Suprapubic skin (tissue), 4 donors: ENCODE measurements around the gene NDUFS8.

Experiments used
- EP300 ChIP-seq: sonication (generic); formaldehyde crosslinking; IDR thresholded peaks from one replicate; pipeline ENCODE4 v1.6.1; 2017; ENCODE audit warnings: antibody characterized with exemption
- POLR2A ChIP-seq, 2 donors: fragments of 450-650 bp; IDR thresholded peaks; one replicate each; pipeline ENCODE4 v1.6.1; 2017; ENCODE audit warnings: antibody characterized with exemption in 2 of 2, mild to moderate bottlenecking in 2 of 2, moderate library complexity in 2 of 2
- POLR2AphosphoS5 ChIP-seq, 3 donors: sonication (generic); formaldehyde crosslinking; IDR thresholded peaks; one replicate each; pipeline ENCODE4 v1.6.1; 2017; ENCODE audit warnings: antibody characterized with exemption in 3 of 3
- TF ChIP-seq, protein P1 (sequence below), 2 donors: fragments of 200-600 bp in 1 of 2; fragments of 450-650 bp in 1 of 2; sonication (generic) in 1 of 2; IDR thresholded peaks; one replicate each; pipeline ENCODE4 v1.5.1; 2016 to 2019; ENCODE audit warnings: antibody characterized with exemption in 2 of 2, mild to moderate bottlenecking in 1 of 2, moderate library complexity in 1 of 2

DNA sequence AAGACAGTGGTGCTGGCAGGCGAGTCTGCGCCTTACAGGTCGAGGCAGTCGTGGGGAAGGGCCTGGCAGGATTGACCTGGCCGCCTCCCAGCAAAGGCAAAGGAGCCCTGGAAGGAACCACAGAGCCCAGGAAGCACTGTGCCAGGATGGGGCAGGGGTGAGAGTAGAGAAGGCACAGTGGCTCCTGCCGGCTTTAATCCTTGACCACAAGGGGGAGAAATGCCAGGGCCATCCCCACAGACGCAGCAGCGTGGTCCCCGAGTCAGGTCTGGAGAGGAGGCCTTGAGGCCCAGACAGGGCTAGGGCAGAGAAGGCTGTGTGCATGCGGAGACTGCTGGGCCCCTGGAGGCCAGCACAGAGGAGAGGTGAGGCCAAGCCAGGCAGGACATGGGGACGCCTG lies 9.9 kb upstream of the NDUFS8 start:
- TF ChIP-seq, protein P1, sequence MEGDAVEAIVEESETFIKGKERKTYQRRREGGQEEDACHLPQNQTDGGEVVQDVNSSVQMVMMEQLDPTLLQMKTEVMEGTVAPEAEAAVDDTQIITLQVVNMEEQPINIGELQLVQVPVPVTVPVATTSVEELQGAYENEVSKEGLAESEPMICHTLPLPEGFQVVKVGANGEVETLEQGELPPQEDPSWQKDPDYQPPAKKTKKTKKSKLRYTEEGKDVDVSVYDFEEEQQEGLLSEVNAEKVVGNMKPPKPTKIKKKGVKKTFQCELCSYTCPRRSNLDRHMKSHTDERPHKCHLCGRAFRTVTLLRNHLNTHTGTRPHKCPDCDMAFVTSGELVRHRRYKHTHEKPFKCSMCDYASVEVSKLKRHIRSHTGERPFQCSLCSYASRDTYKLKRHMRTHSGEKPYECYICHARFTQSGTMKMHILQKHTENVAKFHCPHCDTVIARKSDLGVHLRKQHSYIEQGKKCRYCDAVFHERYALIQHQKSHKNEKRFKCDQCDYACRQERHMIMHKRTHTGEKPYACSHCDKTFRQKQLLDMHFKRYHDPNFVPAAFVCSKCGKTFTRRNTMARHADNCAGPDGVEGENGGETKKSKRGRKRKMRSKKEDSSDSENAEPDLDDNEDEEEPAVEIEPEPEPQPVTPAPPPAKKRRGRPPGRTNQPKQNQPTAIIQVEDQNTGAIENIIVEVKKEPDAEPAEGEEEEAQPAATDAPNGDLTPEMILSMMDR (IDR thresholded peaks at IDR 0.05): no peak
- TF ChIP-seq POLR2A (IDR thresholded peaks at IDR 0.05): no peak
- no peak for TF ChIP-seq EP300
- TF ChIP-seq POLR2AphosphoS5 (IDR thresholded peaks at IDR 0.05): no peak
